Measurements from ENCODE around the gene TERB2.

- TF ChIP-seq CTCF (IDR thresholded peaks at IDR 0.05; ENCODE audit: extremely low read depth in 1 of 2, insufficient read depth in 1 of 2, low read depth in 1 of 2, low read length in 2 of 2) (no peak), POLR2AphosphoS5 (IDR thresholded peaks at IDR 0.05; ENCODE audit: insufficient read depth, low read depth, low read length) (no peak), MAX (IDR thresholded peaks at IDR 0.05; ENCODE audit: insufficient read depth, insufficient read length) (no peak)
These were observed 42.6 kb downstream of the TERB2 start for GRCh38 chr15:44999105-44999504.
